CD8-positive, alpha-beta memory T cell (primary cell): ENCODE measurements around the gene SMCO2. TPM values are rescaled to one million over a fixed set of nuclear protein-coding genes. Genes with fewer than 3 reads are reported as not detected.
"Not testable (repeated sequence)": the region's sequence is repeated elsewhere in the genome, so short reads cannot be mapped to it uniquely, and the experiment has no call there.

Source experiments
- CTCF ChIA-PET: fragments of 350-600 bp; sonication (Branson Sonifier 250); formaldehyde crosslinking; loops from one replicate; lab custom pipeline; 2021; ENCODE audit warnings: antibody characterized with exemption; lab: Charles Lee
- POLR2A ChIA-PET: fragments of 350-600 bp; sonication (Branson Sonifier 250); formaldehyde crosslinking; loops from one replicate; lab custom pipeline; 2021; ENCODE audit warnings: antibody characterized with exemption; lab: Charles Lee
- DNase-seq, 5 donors: peaks; one replicate each; pipeline versions ENCODE4 v3.0.0 to v3.0.0-alpha.2; 2020 to 2022; ENCODE audit warnings: mixed read lengths in 1 of 5
- H3K27ac ChIP-seq: one replicate; pipeline ENCODE4 v1.7.0; 2013; ENCODE audit warnings: low read depth, mild to moderate bottlenecking, low read length, moderate library complexity
- H3K27me3 ChIP-seq: 2 replicates; pipeline ENCODE4 v1.7.0; 2013; ENCODE audit warnings: low read length, mild to moderate bottlenecking; ENCODE audit not compliant: insufficient read depth, poor library complexity, severe bottlenecking
- H3K36me3 ChIP-seq: 2 replicates; pipeline ENCODE4 v1.7.0; 2013; ENCODE audit warnings: mild to moderate bottlenecking, low read length, moderate library complexity; ENCODE audit not compliant: insufficient read depth
- H3K4me1 ChIP-seq: 2 replicates; pipeline ENCODE4 v1.7.0; 2013; ENCODE audit warnings: mild to moderate bottlenecking, low read length, moderate library complexity; ENCODE audit not compliant: insufficient read depth
- H3K4me3 ChIP-seq: 2 replicates; pipeline ENCODE4 v1.7.0; 2013; ENCODE audit warnings: mild to moderate bottlenecking, low read length
- H3K9me3 ChIP-seq: 2 replicates; pipeline ENCODE4 v1.7.0; 2013; ENCODE audit warnings: mild to moderate bottlenecking, low read length
- H3K27ac Mint-ChIP-seq, 8 donors: one replicate each; pipeline ENCODE4 v1.8.0; 2020 to 2021; ENCODE audit warnings: mixed read lengths in 8 of 8, mild to moderate bottlenecking in 6 of 8, inconsistent platforms in 3 of 8, moderate library complexity in 3 of 8
- H3K27me3 Mint-ChIP-seq, 2 donors: one replicate each; pipeline ENCODE4 v1.8.0; 2020 to 2021; ENCODE audit warnings: mixed read lengths in 2 of 2, mild to moderate bottlenecking in 1 of 2, moderate library complexity in 1 of 2
- H3K36me3 Mint-ChIP-seq, 3 donors: one replicate each; pipeline ENCODE4 v1.8.0; 2020 to 2021; ENCODE audit warnings: mixed read lengths in 3 of 3, inconsistent platforms in 1 of 3, mild to moderate bottlenecking in 1 of 3
- H3K4me1 Mint-ChIP-seq, 3 donors: one replicate each; pipeline ENCODE4 v1.8.0; 2020 to 2021; ENCODE audit warnings: mixed read lengths in 3 of 3, inconsistent platforms in 1 of 3, mild to moderate bottlenecking in 1 of 3
- H3K4me3 Mint-ChIP-seq, 7 donors: one replicate each; pipeline ENCODE4 v1.8.0; 2020 to 2021; ENCODE audit warnings: mixed read lengths in 7 of 7, mild to moderate bottlenecking in 6 of 7, moderate library complexity in 4 of 7, inconsistent platforms in 2 of 7
- H3K9me3 Mint-ChIP-seq, 5 donors: one replicate each; pipeline ENCODE4 v1.8.0; 2020 to 2022; ENCODE audit warnings: mixed read lengths in 5 of 5, mild to moderate bottlenecking in 3 of 5, moderate library complexity in 2 of 5, inconsistent platforms in 1 of 5
- polyA plus RNA-seq: library from polyadenylated mRNA; unstranded; fragments of 300-500 nt; fragmentation: Illumina TruSeq; gene quantifications from one replicate; pipeline ENCODE4 v1.2.3, GENCODE V29; 2021
- total RNA-seq, 2 experiments: library from RNA; stranded (reverse); gene quantifications; one replicate each; pipeline ENCODE4 v1.2.3, GENCODE V29; 2021

SMCO2 gene
- total and polyA plus RNA-seq, 3 experiments from 2014 or later: not detected

DNA sequence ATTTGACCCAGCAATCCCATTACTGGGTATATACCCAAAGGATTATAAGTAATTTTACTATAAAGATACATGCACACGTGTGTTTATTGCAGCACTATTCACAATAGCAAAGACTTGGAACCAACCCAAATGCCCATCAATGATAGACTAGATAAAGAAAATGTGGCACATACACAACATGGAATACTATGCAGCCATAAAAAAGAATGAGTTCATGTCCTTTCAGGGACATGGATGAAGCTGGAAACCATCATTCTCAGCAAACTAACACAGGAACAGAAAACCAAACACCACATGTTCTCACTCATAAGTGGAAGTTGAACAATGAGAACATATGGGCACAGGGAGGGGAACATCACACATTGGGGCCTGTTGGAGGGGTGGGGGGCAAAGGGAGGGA lies 98.3 kb downstream of the SMCO2 start:
- H3K9me3 Mint-ChIP-seq, H3K4me1 ChIP-seq, H3K27ac ChIP-seq, H3K4me3 Mint-ChIP-seq, H3K36me3 Mint-ChIP-seq, H3K27me3 ChIP-seq, H3K4me3 ChIP-seq, CTCF ChIA-PET, H3K36me3 ChIP-seq, H3K4me1 Mint-ChIP-seq, H3K9me3 ChIP-seq, DNase-seq, POLR2A ChIA-PET: not testable (repeated sequence)
- peaks cover 7 to 35% of the 10 kb centered on the region in 2 donors for H3K27me3 Mint-ChIP-seq
- H3K27ac Mint-ChIP-seq: peak overlapping the region in 1 of 8 donors; percentile 48

DNA sequence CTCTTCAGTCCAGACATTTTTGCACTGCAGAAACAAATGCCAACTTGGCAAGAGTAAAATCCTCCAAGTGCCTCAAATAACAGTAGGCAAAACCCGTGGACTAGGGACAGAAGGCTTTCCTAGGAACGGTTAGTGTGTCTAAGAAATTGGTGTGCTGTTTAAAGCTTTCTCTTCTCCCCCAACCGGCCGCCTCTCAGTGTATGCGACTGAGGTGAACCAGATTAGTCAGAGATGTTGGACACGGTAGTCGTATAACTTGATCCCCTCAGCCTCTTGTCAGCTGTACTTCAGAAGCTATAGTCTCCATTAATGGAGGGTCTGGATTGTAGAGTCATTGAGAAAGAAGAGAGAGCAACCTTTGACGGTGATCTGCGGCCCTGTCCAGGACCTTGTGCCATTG lies 99.1 kb downstream of the SMCO2 start:
- POLR2A ChIA-PET: no interaction called here
- no peaks in the 10 kb centered on the region for H3K9me3 ChIP-seq
- H3K36me3 Mint-ChIP-seq: peaks cover 0 to 9% (median 0%) of the 10 kb centered on the region in 3 donors

GRCh38 chr12:27547592-27547991 lies 101.1 kb downstream of the SMCO2 start:
- CTCF ChIA-PET: interaction anchor here (1.4 kb wide), 1 partner anchor 8 kb away, joined by 4 read pairs; no protein-coding TSS in a partner anchor
- POLR2A ChIA-PET: no interaction called here
- no peak overlapping the region for H3K4me3 ChIP-seq
- Mint-ChIP-seq H3K4me3 (no peak overlapping the region), H3K27ac (peak overlapping the region in 1 of 8 donors; percentile 64), H3K4me1 (peaks cover 0 to 7% (median 0%) of the 10 kb centered on the region in 3 donors), H3K9me3 (peaks cover 0 to 2% (median 0%) of the 10 kb centered on the region in 5 donors), H3K36me3 (peaks cover 0 to 9% (median 0%) of the 10 kb centered on the region in 3 donors), H3K27me3 (peaks cover 6 to 26% of the 10 kb centered on the region in 2 donors)
- no peak overlapping the region for H3K27ac ChIP-seq
- no peaks in the 10 kb centered on the region for H3K4me1 ChIP-seq
- no peaks in the 10 kb centered on the region for H3K9me3 ChIP-seq
- no peaks in the 10 kb centered on the region for H3K36me3 ChIP-seq
- DNase-seq: no peak
- no peaks in the 10 kb centered on the region for H3K27me3 ChIP-seq

More for the DNA sequence above, 99.1 kb downstream of the SMCO2 start:
- no peak overlapping the region for H3K4me3 ChIP-seq
- Mint-ChIP-seq H3K4me3 (no peak overlapping the region), H3K9me3 (peaks cover 0 to 5% (median 0%) of the 10 kb centered on the region in 5 donors), H3K4me1 (peaks cover 0 to 7% (median 0%) of the 10 kb centered on the region in 3 donors), H3K27ac (no peak overlapping the region), H3K27me3 (peaks cover 7 to 35% of the 10 kb centered on the region in 2 donors)
- H3K27ac ChIP-seq: no peak overlapping the region
- H3K27me3 ChIP-seq: no peaks in the 10 kb centered on the region
- no peaks in the 10 kb centered on the region for H3K36me3 ChIP-seq
- no peak for DNase-seq
- H3K4me1 ChIP-seq: no peaks in the 10 kb centered on the region
- CTCF ChIA-PET: no interaction called here

DNA sequence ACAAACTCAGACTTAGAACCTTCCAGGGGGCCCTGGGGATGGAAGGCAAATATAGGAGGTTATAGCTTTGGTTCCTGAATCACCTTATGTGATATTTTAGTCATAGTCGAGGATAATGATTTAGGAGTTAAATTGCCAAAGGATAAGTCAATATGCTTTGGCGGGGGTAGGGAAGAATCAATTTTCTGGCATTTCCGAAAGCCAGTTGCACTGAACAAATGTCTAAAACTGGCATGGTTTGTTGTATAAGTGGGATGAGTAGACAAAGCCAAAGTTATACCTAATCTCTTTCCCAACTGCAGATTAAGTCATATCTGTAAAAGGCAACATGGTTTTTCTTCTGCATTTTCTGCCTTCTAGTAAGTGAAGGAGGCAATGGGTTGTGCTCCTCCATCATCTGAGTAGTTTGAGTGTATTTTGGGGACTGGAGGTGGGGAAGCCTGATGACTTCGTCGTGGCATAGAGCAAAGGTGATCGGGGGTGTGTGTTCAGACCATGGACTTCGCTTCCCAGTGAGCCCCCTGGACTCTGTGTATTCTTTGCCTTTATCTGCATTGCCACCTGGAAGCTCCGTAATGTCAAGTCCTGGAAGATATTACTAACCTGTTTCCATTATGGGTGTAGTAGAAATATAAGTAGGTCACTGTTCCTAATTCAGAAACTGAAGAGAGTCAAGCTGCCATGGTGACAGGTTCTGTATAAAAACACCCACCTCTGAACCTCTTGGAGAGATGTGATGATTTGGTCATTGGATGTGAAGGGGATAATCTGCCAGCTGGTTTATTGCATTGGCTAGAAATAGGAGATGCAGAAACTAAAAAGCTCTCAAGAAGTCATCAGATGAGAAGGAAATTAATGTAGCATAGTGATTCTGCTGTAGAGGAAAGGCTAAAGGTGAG lies 102.0 kb downstream of the SMCO2 start:
- Mint-ChIP-seq H3K27ac (peak overlapping the region in 1 of 8 donors; percentile 59), H3K27me3 (peaks cover 6 to 20% of the 10 kb centered on the region in 2 donors), H3K4me3 (no peak overlapping the region), H3K4me1 (peaks cover 0 to 7% (median 0%) of the 10 kb centered on the region in 3 donors), H3K9me3 (no peaks in the 10 kb centered on the region), H3K36me3 (peaks cover 0 to 6% (median 0%) of the 10 kb centered on the region in 3 donors)
- Histone ChIP-seq H3K36me3 (no peaks in the 10 kb centered on the region), H3K27me3 (no peaks in the 10 kb centered on the region), H3K9me3 (no peaks in the 10 kb centered on the region), H3K4me3 (no peak overlapping the region), H3K4me1 (no peaks in the 10 kb centered on the region), H3K27ac (no peak overlapping the region)
- CTCF ChIA-PET: no interaction called here
- DNase-seq: no peak
- POLR2A ChIA-PET: no interaction called here

DNA sequence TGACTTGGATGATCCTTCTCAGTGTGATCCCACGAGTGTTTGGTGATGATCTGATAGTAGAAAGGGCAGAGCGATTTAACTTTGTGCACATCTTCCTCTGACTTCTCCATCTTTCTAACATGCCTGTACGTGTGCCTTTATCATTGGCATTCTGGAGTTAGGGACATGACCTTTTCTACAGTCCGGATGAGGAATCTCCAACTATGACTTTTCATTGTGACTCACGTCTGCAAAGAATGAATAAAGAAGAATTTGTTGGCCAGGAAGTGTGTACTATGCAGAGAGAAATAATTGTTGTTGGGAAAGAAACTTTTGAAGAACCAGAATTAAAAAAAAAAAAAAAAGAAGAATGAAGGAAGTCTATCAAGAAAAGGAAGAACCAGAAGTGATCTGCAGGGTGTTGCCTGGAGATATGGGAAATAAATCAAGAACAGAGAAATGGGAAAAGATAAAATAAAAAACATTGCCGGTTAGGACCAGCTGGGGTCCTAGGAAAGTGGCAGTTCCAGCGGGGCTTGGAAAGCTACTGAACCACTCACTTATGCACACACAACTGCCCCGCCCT lies 102.8 kb downstream of the SMCO2 start:
- Histone ChIP-seq H3K9me3 (no peaks in the 10 kb centered on the region), H3K27ac (no peak overlapping the region), H3K4me3 (no peak overlapping the region), H3K27me3 (no peaks in the 10 kb centered on the region), H3K4me1 (no peaks in the 10 kb centered on the region), H3K36me3 (no peaks in the 10 kb centered on the region)
- Mint-ChIP-seq H3K4me1 (peaks cover 0 to 4% (median 0%) of the 10 kb centered on the region in 3 donors), H3K4me3 (no peak overlapping the region), H3K36me3 (peaks cover 0 to 4% (median 0%) of the 10 kb centered on the region in 3 donors), H3K27ac (no peak overlapping the region), H3K9me3 (no peaks in the 10 kb centered on the region), H3K27me3 (peaks cover 3 to 16% of the 10 kb centered on the region in 2 donors)
- ChIA-PET CTCF (no interaction called here), POLR2A (no interaction called here)
- no peak for DNase-seq

DNA sequence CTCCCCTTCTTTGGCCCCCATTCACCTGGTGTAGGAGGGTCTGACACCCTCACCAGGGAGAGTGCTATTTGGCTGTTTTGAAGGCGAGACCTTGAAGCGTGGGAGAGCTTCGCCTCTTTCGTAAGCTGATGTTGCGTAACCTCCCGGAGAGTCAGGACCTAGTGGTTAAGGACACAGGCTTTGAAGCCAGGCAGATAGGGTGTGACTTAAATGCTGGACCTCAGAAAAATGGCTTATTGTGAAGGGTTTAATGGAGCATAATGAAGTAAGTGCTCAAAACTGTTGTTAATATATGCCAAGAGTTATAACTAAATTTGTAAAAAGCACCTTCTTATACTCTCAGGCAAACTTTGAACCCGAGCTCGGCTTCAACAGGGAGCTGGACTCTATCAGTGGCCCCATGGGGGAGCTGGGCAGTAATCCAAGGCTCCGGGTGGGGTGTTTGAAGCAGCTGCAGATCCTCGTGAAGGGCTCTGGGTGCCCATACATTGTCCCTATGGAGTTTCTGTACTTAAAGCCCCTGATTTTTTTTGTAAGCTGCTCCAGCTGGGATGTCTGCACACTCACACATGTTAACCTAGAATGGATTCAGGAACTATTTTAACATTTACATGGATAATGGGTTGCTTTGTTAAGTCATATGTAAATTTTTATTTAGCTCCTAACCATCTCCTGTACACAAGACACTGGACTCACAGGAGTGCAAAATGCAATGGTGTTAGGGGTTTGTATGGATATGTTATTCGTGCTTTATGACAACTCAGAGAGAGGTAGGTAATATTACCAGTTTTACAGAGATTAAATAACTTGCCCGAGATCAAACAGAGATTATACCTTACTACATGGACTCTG lies 103.5 kb downstream of the SMCO2 start:
- Histone ChIP-seq H3K36me3 (no peaks in the 10 kb centered on the region), H3K27me3 (no peaks in the 10 kb centered on the region), H3K9me3 (no peaks in the 10 kb centered on the region), H3K4me3 (no peak overlapping the region), H3K27ac (no peak overlapping the region), H3K4me1 (no peaks in the 10 kb centered on the region)
- no peak overlapping the region for H3K4me3 Mint-ChIP-seq
- H3K9me3 Mint-ChIP-seq: no peaks in the 10 kb centered on the region
- peaks cover 3 to 12% of the 10 kb centered on the region in 2 donors for H3K27me3 Mint-ChIP-seq
- DNase-seq: no peak
- ChIA-PET POLR2A (interaction anchor here (0.6 kb wide), 1 partner anchor 126 kb away, joined by 3 read pairs; no protein-coding TSS in a partner anchor), CTCF (no interaction called here)
- H3K4me1 Mint-ChIP-seq: no peaks in the 10 kb centered on the region
- H3K27ac Mint-ChIP-seq: no peak overlapping the region
- no peaks in the 10 kb centered on the region for H3K36me3 Mint-ChIP-seq

GRCh38 chr12:27550653-27550975 lies 104.1 kb downstream of the SMCO2 start:
- Histone ChIP-seq H3K9me3 (no peaks in the 10 kb centered on the region), H3K4me3 (no peak overlapping the region), H3K36me3 (no peaks in the 10 kb centered on the region), H3K4me1 (no peaks in the 10 kb centered on the region), H3K27ac (no peak overlapping the region), H3K27me3 (no peaks in the 10 kb centered on the region)
- peaks cover 3 to 12% of the 10 kb centered on the region in 2 donors for H3K27me3 Mint-ChIP-seq
- H3K36me3 Mint-ChIP-seq: no peaks in the 10 kb centered on the region
- no peak for DNase-seq
- CTCF ChIA-PET: no interaction called here
- H3K4me1 Mint-ChIP-seq: no peaks in the 10 kb centered on the region
- no peak overlapping the region for H3K4me3 Mint-ChIP-seq
- POLR2A ChIA-PET: interaction anchor here (0.6 kb wide), 1 partner anchor 125 kb away, joined by 3 read pairs; no protein-coding TSS in a partner anchor
- no peaks in the 10 kb centered on the region for H3K9me3 Mint-ChIP-seq
- H3K27ac Mint-ChIP-seq: no peak overlapping the region
